GM21526 (cell line): ENCODE measurements around the gene FRMD4A.

ENCODE experiments used
- ATAC-seq: cut with Tn5 transposase; IDR thresholded peaks from one replicate; pipeline ENCODE4 v1.9.1; 2021; ENCODE audit warnings: moderate library complexity; ENCODE audit not compliant: unreplicated experiment, low FRiP score

FRMD4A gene

DNA sequence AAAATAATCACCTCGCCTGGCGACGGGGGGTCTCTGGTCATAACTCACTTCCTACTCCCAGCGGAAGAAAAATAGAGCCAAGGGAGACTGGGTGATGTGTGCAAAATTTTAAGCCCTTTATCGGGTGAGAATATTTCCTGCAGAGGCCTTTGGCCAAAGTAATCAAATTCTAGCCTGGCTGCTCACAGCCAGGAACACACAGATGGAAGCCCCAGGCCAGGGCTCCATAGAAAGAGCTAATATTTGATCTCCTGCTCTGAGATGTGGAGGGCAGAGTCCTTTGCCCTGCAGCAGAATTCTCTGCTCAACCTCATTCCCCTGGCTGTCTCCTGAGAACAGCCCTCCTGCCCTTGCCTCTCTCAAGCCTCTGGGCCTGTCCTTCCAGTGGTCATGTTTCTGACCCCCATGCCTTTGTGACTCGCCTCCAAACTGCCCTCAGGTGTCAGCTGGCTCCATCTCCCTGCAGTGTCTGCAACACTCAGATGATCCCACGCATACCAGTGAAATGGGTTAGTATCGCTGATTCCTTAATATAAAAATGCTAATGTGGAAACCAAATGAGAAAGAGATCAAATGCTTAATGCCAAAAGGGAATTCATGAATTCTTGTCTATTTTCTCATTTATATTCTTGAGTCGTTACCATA lies 34.5 kb downstream of the FRMD4A start:
- no peak for ATAC-seq

GRCh38 chr10:14294347-14295059 lies 36.2 kb downstream of the FRMD4A start:
- no peak for ATAC-seq

- ATAC-seq = no peak
Observed at GRCh38 chr10:14293526-14293925, 37.2 kb downstream of the FRMD4A start.

- ATAC-seq = no peak
Observed at GRCh38 chr10:14291296-14291695, 39.4 kb downstream of the FRMD4A start.

DNA sequence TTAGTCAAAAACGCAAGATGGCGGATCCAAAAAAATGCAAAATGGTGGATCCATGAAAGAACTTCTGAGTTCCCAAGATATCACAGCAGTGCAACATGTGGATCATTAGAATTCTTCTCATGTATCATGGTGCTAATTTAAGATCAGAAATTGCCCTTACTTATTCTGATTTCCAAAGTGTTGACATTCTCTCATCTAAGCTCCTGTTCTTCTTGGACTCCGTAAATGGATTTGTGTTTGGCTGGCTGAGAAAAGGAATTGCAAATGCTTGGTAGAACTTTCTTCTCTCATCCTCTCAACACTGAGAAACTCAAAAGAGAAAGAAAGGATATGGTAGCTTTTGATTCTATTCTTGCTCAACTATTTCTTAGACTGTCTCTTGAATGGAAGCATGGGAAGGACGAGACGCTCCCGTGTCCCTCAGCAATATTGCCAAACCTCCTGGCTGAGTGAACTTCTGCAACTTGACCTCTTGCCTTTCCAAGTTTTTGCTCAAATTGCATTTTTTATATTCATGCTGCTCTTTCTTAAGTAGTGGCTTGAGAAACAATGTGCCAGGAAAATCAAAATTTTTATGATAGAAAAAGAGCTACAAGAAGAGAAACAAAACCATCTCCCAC lies 44.7 kb downstream of the FRMD4A start:
- no peak for ATAC-seq

DNA sequence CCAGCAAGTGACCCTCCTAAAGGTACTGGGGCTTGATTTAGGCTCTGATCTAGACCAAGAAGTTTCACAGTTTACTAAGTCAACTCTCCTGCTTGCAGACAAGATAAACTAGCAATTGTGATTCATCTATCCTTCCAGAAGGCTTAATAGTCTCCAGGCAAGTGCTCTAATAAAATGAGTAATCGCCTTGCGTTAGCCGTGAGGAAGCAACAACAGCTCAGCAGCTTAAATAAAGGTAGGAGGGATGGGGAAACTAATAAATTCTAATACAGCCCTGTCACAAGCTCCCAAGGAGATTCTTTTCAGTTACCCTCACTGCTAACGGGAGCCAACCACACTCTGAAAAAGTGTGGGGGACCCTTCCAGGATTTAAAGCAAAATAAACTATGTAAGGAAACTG lies 48.4 kb downstream of the FRMD4A start:
- no peak for ATAC-seq

- no peak for ATAC-seq
Observed at GRCh38 chr10:14278533-14278932, 52.2 kb downstream of the FRMD4A start.

DNA sequence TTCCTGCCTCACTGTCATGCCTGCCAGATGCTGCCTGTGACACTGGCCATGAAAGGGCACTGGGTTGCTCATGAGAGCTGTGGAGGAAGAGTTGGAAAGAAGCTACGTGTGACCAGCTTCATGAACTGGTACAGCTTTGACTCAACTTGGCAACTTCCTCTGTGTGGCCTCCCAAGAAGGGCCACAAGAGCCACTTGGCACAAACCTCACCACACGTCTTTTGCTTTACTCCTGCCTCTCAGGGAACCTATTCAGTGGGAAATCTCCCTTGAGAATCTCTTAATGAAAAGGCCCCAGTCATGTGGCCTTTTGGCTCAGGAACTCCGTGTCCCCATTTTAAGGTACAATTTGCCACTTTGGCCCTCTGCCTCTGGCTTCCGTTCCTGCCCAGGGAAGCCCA lies 54.5 kb downstream of the FRMD4A start:
- no peak for ATAC-seq

DNA sequence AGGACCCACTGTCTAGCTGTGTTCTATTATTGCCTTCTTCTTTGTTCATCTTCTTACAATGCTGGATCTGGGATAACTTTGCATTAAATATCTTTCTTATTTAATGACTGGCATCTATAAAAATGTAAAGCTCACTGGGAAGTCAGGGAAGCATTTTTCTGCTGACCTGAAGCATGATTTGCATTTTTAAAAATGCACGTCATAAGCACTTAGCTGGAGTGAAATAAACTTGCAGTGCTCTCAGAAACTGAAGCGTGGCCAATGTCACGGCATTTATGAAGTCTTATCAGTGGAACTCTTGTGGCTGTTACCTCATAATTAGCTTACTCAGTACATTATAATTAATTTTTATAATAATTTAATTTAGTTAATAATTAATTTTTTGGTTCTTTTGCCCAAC lies 59.1 kb downstream of the FRMD4A start:
- no peak for ATAC-seq

- no peak for ATAC-seq
Observed at GRCh38 chr10:14270370-14270769, 60.4 kb downstream of the FRMD4A start.

DNA sequence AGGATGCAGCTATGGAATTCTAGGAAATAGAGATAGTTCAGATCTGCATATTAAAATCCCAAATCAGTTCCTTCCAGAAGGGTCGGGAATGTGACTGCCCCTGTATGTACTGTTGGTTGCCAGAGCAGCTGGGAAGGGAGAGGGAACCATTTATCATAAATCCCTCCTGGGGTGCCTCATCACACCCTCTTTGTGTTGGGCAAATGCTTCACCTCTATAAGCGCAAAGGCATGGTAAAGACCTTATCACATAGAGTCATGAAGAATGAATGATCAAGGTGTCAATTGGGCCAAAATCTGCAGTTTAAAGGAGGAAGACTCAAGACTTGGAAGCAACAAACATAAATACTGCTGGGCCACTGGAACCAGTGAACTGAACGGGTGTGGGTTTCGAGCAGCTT lies 65.0 kb downstream of the FRMD4A start:
- no peak for ATAC-seq

- no peak for ATAC-seq
Observed at GRCh38 chr10:14262836-14263425, 67.8 kb downstream of the FRMD4A start.

DNA sequence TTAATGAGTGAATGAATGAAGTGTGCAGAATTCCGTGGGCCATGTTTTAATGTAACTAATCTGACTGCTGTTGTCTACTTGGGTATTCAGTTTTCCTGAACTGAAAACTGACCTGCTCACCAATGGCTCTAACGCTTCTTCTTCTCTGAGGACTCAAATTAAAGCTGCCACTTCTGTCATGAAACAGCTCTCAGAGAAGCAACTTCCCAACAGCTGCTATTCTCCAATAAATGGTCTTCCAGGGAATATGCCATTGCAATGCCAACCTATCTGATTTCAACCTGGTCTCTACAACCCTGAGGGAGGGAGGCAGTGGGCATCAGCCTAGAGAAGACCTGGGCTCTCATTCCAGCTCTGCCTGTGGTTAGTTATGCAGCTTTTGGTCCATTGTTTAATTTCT lies 69.4 kb downstream of the FRMD4A start:
- ATAC-seq = no peak

DNA sequence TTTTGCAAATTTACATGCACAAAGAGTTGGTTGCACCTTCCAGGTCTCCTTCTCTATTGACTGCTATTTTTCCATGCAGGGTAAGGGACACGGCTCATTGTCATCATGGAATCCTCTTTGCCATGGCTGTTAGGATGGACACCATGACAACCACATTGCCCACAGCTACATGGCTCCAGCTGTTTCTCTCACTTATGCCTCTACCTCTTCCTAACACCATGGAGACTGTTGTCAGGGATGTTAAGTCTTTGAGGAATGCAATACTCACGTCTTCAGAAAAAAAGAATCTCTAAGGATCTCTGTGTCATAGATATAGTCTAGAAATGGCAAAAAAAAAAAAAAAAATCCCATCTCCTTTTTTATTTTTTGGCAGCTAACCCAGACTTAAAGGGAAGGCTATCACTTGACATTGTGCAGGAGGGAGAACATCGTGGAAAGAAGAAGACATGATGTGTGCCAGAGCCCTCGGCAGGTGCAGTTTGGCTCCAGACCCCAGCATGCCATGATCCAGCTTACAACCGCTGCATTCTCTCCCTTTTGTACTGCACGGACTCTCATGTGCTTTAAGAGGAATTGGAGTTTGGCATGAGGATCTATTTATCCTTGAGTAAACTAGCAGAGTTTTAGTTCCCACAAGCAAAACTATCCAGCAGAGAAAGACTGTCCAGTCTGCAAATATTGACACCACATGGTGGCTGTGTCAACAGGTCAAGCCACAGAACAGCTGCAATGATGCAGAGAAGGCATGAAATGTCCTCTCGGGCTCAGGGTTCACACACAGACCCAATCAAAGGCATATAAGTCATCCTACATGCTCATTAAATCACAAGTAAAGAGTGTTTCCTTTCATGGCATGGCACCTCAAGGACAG lies 70.8 kb downstream of the FRMD4A start:
- ATAC-seq = no peak

- ATAC-seq = no peak
Observed at GRCh38 chr10:14254368-14254767, 76.4 kb downstream of the FRMD4A start.

GRCh38 chr10:14253711-14254110 lies 77.0 kb downstream of the FRMD4A start:
- ATAC-seq = no peak

DNA sequence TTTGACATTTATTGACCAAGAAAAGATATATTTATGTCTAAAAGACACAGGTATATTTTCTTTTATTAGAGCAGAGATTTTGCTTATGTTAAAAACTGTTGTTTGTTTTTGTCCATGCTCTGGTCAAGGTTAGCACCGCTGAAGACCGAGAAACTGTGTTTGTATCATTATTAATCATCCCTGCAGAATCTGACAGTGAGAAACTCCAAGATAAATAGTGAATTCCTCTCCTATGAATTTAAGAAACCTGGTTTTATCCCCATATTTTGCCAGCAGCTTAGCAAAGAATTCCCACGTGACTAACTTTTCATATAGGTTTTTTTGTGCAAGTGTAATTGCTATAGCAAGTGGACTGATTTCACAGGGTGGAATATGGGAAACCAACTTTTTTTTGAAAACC lies 77.6 kb downstream of the FRMD4A start:
- ATAC-seq = no peak

GRCh38 chr10:14250496-14251076 lies 80.1 kb downstream of the FRMD4A start:
- ATAC-seq = no peak

DNA sequence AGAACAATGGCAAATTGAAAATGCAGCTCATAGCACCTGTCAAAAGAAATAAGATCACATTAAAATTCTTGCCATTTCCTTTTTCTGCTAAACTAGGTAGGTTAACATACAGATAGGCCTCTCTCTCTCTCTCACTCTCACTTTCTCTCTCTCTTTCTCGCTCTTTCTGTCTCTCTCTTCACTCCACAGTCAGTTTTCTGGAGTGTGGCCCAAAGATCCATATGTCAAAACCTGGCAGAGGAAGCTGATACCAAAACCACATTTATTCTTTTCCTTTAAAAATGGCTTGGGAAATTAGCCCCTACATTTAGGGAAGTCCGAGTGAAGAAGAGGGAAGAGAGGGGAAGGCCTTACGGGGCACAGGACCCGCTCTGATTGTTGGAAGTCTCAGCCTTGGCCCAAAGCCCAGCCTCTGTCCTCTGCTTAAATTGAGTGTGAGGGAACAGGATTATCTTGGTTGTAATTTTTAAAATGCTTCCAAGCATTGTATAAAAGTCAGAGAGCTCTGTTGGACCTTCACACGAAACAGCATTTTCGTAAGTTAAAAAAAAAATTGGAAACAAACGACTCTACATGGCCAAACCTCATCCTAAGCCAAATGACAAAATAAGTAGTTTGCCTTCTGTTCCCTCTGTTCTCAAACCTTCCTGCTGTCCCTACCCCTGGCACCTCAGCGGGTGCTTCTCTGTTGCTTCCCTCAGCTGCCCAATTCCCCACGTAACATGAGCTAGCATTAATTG lies 83.2 kb downstream of the FRMD4A start:
- no peak for ATAC-seq

GRCh38 chr10:14244801-14245211 lies 85.9 kb downstream of the FRMD4A start:
- no peak for ATAC-seq
